NCI-H345 treated with DMSO at 0.1 percent for 48 hours (cell line): ENCODE measurements around the gene AATF.

Experiments used
- DNase-seq: peaks from one replicate; lab custom pipeline; 2025; ENCODE audit not compliant: unreplicated experiment; lab: John Stamatoyannopoulos, UW

AATF gene

DNA sequence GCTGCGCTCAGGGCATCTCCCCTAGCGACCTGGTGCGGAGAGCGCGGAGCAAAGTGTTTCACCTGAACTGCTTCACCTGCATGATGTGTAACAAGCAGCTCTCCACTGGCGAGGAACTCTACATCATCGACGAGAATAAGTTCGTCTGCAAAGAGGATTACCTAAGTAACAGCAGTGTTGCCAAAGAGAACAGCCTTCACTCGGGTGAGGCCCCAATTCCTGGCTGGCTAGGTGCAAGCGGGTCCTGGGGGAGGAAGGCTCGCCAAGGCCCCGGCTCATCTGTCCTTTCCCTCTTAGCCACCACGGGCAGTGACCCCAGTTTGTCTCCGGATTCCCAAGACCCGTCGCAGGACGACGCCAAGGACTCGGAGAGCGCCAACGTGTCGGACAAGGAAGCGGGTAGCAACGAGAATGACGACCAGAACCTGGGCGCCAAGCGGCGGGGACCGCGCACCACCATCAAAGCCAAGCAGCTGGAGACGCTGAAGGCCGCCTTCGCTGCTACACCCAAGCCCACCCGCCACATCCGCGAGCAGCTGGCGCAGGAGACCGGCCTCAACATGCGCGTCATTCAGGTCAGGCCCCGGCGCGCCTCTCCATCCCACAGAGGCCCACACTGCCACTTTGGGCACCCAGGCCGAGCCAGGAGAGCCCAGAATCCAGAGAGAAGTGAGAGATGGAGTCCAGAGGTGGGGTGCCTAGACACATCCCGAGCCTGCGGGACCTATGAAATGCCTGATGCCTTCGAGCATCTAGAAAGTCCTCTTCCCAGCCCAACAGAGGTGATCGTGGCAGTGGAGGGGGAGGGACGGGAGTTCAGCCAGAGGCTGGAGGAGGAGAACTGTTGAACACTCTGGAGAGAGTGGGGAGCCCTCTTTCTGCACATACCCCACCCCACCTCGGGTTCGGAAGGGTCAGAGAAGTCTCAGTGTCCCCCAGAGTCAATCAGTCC lies 8.2 kb upstream of the AATF start:
- DNase-seq: no peak

DNA sequence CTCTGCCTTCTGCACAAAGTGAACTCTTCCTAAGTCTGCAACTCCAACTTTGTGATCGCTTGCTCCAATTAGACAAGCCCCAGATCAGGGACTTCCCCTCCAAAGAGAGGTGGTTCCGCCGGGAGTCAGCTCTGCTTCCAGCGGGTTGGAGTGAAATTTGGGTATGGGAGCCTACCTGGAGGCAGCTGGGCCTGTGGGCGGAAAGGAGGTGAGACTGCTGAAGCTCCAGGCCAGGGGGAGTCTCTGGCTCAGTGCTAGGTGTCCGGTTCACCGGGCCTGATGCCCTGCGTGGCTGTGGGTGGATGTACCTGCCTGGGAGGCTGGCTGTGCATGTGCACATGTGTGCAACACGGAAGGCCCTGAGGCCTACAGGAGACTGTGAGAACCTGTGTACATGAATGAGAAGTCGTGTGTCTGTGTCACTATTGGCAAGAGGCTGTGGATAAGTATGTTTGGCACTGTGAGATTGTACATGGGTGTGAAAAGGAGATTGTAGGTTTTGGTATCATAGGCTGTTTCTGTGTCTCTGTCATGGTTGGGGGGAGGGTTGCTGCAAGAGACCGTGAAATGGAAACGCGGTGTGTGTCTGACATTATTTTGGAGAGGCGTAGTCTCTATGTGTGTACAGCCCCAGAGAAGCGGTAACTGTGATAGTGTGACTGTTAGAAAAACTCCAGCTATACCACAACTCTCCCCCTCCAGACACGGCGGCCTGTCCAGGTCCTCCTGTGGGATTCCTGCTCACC lies 7.3 kb upstream of the AATF start:
- DNase-seq: no peak

GRCh38 chr17:36942019-36942599 lies 6.6 kb upstream of the AATF start:
- no peak for DNase-seq

GRCh38 chr17:36942631-36943125 lies 6.1 kb upstream of the AATF start:
- no peak for DNase-seq

DNA sequence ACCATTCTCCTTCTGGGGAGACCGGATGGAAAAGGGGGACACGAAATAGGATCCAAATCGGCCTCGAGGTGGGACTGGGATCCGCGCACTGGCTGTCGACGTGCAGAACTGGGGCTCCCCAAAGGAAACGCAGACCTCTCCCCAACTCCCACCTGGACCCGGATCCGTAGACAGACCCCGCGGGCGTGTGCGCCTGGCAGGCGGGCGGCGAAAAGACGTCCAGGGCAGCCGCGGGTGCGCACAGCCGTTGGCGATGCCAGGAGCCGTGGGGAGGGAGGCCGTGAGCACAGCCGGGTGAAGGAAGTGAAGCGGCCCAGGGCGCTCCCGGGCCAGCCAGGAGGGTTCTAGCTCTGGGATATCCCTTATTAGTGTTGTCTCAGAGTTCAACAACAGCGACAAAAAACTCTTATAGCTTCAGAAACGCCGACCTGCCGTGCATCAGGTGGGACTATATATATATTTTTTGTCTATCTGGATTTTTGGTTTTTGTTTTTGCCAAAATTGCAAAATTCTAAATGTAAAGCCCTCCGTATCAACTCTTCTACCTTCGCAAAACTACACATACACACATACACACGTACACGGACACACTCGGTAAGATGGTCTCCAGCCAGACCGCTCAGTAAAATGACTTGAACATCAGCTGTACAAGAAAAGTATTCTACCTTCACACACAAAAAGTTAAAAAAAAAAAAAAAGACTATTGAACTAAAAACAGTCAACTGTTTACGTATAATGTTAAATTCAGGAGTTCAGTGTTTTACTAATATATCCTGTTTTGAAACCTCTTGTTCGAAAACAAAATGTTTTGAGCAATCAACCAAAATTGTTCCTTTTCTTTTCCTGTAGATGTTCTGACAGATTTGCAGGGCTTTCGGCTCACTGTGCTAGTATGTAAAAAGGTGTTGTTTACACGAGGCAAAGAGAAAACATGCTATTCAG lies 5.2 kb upstream of the AATF start:
- no peak for DNase-seq

DNA sequence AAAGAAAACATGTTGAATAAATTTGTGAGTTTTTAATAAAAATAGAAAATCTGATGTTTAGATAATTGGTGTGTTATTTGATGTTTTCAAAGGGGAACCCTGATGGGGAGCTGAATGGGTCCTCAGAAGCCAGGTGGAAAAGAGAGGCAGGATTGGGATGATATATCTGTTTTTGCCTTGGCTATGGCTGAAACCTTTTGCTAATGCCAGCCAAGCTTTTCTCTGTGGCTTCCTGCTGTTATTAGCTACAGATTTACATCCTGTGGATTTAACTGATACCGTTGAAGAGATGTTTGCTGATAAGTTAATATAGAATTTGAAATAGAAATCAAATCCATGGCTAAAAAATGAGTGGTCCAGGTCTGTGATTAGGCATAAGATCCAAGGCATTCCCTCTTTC lies 4.2 kb upstream of the AATF start:
- no peak for DNase-seq

DNA sequence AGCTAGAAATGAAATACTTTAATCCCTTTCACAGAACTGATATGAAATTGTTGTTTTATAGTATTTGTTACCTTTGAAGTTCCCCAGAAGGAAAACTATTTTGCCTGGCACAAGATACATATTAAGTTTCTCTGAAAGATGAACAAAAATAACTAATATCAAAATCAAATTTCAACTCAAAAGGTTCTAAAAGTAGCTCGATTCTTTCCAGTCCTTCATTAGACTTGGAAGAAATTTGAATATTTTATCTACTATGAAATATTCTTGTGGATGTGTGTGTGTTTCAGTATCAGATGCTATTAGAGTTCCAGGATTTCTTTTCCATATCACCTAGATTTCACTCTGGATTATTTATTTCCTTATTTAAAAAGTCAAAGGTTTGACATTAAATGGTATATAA lies 3.6 kb upstream of the AATF start:
- no peak for DNase-seq

DNA sequence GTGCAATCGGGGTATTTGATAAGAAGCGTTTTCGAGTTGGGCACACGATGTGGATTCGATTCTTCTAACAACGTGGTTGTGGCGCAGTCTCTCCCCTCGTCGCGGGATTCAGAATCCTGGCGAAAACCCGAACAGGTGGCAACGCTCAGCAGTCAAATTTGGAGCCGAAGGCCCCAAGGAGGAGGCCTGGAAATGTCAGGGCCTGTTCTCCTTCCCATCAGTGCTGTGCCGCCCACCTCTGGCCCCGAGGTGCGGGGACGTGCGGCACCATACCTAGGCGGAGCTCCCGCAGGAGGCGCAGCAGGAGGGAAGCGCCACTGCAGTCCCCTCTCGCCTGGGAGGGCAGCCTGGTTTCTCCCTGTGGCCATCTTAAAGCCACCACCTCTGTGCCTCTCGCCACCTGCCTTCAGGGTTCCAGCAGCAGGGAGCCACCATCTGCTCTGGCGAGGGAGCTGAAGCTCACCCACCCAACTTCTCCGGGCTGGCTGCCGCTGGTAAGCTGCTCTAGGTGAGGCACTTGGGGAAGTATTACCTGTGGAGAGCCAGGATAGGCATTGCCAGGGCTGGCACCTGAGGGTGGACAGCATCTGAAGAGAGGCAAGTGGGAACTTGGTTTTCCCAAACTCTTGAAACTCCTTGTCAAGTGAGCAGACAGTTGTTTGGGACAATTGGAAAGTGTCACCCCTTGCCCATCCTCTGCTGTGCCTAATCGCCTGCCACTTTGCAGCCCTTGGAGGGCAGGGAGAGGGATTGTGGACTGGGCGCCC lies 2.6 kb upstream of the AATF start:
- no peak for DNase-seq

- DNase-seq: no peak
These were observed 2.0 kb upstream of the AATF start for GRCh38 chr17:36946726-36947091.

GRCh38 chr17:36947922-36948716 lies 635 bp upstream of the AATF start:
- DNase-seq: no peak

- no peak for DNase-seq
These were observed 740 bp downstream of the AATF start for GRCh38 chr17:36949461-36949927.

- no peak for DNase-seq
These were observed 1.3 kb downstream of the AATF start for GRCh38 chr17:36950027-36950426.

GRCh38 chr17:36951084-36951789 lies 2.5 kb downstream of the AATF start:
- DNase-seq: no peak

GRCh38 chr17:36971508-36971907 lies 22.8 kb downstream of the AATF start:
- DNase-seq: no peak

DNA sequence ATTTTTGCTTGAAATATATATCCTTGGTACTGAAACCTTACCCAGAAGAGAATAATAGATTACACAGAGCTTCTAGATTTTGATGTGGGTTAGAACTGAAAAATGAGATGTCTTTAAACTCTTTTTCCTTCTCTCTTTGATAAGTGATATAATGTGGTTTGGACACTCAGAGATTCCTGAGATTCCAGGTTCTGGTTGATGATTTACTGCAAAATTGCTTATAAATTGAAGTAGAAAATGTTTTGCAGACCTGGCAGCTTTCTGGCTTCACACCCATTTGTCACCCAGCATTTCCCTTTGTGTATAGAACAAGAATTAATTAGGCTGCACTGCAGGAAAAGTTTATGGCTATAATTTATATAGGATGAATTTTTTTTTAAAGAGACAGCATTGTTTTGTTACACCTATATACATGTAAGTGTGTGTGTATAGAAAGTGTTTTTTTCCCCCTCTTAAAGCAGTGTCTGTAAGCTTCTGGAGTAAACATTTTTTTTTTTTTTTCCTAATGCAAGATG lies 23.5 kb downstream of the AATF start:
- no peak for DNase-seq

- no peak for DNase-seq
These were observed 24.2 kb downstream of the AATF start for GRCh38 chr17:36972905-36973304.

GRCh38 chr17:36975922-36976515 lies 27.3 kb downstream of the AATF start:
- no peak for DNase-seq

DNA sequence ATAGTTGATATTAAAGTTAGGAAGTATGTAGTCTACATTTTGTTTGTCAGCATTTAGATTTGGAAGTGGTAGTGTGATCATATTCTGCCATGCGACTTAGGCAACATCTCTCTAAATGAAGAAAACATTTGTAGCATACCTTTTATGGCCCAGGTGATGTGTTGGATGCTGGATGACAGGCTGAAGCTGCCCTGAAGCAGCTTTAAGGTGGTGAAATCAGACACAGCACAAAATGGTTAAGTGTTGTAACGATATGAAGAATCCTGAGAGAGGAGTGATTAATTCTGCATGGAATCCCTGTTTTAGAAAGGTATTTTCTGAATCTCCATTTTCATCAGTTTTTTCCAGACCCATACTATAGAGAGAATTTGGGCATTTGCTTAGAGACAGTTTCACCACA lies 28.3 kb downstream of the AATF start:
- no peak for DNase-seq
